GM18861 (cell line): ENCODE data around the gene KBTBD7.

ENCODE experiments used
- ATAC-seq: cut with Tn5 transposase; IDR thresholded peaks from one replicate; pipeline ENCODE4 v1.9.1; 2021; ENCODE audit not compliant: unreplicated experiment

Gene KBTBD7, protein sequence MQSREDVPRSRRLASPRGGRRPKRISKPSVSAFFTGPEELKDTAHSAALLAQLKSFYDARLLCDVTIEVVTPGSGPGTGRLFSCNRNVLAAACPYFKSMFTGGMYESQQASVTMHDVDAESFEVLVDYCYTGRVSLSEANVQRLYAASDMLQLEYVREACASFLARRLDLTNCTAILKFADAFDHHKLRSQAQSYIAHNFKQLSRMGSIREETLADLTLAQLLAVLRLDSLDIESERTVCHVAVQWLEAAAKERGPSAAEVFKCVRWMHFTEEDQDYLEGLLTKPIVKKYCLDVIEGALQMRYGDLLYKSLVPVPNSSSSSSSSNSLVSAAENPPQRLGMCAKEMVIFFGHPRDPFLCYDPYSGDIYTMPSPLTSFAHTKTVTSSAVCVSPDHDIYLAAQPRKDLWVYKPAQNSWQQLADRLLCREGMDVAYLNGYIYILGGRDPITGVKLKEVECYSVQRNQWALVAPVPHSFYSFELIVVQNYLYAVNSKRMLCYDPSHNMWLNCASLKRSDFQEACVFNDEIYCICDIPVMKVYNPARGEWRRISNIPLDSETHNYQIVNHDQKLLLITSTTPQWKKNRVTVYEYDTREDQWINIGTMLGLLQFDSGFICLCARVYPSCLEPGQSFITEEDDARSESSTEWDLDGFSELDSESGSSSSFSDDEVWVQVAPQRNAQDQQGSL

DNA sequence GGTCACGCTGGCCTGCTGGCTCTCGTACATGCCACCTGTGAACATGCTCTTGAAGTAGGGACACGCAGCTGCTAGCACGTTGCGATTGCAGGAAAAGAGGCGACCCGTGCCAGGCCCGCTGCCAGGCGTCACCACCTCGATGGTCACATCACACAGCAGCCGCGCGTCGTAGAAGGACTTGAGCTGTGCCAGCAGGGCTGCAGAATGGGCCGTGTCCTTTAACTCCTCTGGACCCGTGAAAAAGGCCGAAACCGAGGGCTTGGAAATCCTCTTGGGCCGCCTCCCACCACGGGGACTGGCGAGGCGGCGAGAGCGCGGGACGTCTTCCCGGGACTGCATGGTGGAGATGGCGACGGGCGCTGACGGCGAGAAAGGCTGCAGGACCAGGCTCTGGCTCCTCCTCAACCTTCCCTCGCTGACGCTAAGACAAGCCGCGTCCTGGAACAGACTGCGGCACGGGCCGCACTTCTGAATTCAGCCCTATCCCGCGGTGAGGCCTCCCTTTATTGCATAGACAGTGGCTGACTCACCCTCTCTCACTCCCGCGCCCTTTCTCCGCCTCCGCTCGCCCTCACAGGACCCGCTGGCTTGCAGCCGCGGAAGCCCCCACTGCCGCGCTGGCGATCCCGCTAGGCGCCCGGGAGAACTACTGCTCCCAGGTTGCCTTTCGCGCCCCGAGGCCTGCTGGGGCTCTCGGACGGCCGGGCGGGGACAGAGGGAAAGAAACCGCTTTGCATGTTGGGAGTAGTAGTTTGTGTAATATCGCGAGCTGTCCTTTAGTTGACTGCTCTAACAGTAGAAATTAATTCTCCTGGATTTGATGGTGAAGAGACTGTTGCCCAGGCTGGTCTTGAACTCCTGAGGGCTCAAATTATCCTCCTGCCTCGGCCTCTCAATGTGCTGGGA is at the start of gene KBTBD7:
Gene KBTBD7, minus strand, starts transcription at position 651 of the 906 bp plus-strand sequence. Its CDS starts 312 bp downstream, at position 339.
- peak; percentile 93 for ATAC-seq

DNA sequence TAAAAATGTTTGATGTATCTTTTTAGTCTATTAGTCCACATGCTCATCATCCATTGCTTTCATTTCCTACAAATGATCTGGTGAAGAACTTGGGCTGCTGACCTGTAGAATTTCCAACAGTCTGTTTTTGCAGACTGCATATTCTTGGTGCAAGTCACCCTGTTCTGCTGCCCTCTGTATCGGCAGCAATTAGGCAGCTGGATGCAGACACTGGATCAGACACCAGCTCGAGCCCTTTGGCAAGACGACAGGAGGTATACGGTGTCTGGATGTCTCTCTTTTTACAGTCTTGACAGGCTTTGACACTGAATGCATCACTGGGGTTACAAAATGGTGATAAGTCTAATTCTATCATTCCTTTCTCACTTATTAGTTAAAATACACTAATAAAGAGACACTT is 47.3 kb upstream of the KBTBD7 start:
- ATAC-seq = no peak

DNA sequence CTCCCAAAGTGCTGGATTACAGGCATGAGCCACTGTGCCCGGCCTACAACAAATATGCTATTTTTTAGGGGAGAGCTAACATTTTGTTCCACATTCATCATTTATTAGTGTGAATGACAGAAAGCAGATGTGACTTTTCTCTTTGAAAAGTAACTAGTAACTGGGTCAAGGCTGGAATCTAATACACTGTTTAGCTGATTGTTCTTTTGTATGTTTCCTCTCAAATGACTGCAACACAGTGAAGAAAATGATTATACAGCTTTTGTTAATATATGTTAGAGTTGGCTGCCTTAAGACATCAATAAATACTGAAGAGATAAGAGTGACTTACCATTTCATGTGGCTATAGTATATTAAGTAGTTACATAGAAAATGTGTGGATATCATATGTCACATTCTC is 42.0 kb upstream of the KBTBD7 start:
- ATAC-seq = no peak

DNA sequence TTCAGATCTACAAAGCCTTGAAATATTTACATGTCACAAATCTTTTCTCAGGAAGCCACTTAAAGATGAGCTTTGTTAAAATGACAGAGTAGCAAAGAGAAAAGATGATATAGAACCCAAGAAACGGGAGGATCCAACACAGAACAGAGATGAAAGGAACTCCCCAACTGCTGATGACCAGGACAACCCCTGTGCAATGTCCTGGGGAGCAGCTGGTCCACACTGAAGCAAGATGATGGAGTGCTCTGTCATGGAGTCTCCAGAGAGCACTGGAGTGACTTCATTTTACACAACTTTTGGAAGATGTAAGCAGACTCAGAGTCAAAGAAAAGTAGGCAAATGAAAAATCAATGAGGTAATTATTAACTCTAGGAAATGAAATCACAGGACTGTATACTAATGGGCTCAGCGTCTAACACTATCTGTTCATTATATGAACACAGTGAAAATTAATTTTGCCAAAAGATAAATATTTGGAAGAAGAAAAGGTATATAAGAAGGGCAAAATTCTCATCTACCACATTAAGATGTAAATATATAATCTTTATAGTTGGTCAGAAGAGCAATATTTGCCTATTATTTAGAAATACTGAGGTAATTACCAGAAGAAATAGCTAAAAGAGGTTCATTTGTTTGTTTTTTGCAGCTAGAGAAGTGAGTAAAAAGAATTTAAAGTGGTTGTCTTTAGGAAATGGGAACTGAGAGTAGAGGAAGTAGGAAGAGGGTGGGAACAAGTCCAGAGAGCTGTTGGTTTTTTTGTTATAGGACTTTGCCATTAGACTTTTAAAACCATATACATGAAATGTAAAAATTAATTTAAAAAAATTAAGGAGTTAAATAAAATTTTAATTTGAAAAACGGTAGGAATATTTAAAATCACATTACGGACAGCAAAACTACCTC is 38.5 kb upstream of the KBTBD7 start:
- ATAC-seq = no peak

DNA sequence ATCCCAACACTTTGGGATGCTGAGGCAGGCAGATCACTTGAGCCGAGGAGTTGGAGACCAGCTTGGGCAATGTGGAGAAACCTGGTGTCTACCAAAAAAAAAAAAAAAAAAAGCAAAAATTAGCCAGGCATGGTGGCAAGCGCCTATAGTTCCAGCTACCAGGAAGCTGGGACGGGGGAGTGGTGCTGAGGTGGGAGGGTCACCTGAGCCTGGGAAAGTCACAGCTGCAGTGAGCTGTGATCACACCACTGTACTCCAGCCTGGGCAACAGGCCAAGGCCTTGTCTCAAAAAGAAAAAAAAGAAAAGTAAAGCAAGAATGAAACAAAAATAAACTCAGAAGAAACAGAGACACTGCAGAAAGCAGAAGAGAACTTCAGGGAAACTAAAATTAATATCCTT is 37.4 kb upstream of the KBTBD7 start:
- no peak for ATAC-seq

DNA sequence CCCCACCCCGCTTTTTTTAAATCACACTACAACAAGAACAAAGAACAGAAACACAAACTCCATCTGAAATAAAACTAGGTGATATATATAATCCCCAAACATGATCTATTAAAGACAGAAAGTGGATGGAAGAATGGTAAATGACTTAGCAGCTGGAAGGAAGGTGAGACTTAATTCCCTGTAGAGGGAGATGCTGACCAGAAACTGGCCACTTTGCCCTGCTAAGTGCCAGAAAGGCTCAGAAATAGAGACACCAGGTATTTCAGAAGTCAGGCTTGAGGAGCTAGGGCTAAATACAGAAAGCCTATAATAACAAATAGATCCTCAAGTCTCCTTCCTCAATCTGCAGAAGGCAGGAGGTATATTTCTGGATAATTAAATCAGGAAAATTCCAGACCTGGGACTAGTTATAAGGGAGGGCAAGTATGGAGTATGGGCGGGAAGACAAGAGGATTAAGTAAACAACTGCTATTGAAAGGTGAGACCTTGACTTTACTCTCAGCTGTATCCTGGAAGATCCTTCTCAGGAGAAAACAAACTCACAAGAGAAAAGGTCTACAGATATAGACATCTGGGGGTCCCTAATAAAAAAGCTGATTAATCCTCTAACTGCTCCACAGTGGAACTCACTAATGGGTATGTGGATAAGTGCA is 36.8 kb upstream of the KBTBD7 start:
- ATAC-seq = no peak

DNA sequence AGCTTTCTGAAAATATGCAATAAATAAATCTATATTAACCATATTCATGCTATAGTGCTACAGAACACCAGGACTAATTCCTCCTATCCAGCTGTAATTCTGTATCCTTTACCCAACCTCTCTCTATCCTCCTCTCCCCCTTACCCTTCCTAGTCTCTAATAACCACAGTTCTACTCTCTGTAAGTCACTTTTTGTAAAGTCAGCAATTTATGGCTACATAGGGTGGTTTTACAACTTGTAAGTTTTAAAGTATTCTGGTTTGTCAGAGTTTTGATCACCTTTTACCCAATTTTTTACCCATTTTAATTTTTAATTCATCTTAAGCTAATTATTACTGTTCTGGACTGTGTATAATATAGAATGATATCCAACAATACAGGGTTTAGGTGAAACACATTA is 35.0 kb upstream of the KBTBD7 start:
- no peak for ATAC-seq

DNA sequence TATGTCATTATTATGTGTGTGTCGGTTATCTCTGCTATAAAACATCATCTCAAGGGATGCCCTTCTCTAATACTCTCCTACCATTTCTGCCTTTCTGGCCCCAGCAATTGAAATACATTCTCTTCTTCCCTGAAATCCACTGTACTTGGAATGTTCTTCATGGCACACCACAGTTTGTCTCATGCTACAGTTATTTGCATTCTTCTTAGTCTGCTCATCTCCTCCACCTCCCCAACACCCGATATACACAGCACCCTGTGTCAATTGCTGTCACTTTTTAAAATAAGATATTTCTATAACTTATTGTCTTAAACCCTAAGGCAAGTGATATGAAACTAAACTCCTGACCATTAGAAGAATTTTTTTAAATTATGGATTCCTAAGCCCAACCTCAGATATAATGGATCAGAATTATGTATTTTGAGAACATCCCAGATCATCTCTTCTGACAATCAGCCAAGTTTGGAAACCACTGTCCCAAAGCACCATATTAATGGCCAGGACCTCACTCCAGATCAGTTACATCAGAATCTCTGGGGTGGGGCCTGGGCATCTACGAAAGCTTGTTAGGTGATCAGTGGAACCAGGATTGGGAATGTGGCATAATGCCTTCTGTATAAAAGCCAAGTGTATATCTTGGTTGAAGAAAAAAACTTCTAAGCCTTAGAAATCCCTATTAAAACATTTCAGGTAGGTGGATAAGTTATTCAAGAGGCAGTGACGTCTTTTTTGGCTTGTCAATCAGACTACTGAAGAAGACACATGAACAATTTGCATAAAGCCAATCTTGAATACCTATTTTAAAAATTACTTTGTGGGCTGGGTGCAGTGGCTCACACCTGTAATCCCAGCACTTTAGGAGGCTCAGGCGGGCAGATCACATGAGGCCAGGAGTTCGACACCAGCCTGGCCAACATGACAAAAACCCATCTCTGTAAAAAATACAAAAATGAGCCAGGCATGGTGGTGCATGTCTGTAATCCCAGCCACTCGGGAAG is 30.0 kb upstream of the KBTBD7 start:
- no peak for ATAC-seq

DNA sequence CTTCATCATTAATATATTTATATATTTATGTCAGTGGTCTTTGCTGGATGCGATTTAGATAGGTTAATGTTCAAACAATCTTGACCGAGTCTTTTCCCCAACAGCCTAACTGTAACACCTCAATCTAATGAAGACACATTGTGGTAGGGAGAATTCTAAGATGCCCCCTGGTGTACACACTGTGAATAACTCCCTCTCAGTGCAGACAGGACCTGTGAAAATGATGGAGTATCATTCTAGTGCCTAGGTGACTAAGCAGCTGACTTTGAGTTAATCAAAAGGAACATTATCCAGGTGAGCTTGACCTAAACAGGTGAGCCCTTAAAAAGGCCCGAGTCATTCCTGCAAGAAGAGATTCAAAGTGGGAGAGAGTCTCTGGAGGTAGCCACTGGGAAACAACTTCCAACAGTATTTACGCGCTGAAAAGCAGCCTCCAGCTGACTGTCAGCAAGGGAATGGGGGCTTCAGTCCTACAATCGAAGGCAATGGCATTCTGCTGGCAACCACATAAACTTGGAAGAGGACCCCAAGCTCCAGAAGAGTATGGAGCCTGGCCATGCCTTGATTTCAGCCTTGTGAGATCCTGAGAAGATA is 28.0 kb upstream of the KBTBD7 start:
- ATAC-seq = peak; percentile 73

DNA sequence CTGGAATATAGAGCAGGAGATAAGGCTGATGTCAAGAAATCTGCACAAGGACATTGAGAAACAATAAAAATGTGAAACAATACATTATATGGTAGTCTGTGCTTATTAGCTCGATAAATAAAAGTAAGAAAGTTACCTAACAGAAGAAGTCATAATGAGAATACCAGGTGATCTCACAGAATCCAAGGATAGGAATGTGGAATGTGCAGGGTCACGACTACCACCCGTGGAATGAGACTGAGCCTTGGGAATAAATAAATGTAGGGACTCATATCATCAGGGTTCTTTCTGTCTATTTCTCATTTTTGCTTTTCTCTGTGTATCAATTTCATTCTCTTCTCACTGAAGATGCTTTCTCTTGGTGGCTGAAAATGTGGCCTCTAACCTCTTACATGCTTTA is 26.0 kb upstream of the KBTBD7 start:
- no peak for ATAC-seq

DNA sequence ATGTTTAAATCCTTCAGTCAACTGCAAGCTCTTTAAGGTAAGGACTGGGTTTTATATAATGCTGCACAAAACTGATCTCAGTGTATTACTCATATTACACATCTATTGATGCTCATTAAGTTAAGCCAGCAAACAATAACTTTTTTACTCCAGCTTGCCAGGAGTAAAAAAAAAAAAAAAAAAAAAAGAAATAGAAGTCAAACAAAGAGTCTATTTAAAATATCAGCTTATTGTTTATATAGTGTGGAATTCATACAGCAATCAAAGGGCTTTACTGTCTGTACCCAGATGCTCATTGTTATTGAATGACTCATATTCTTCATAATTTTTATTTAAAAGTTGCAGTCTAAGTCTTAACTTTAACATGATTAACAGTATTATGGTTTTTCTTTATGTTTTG is 21.8 kb upstream of the KBTBD7 start:
- no peak for ATAC-seq

DNA sequence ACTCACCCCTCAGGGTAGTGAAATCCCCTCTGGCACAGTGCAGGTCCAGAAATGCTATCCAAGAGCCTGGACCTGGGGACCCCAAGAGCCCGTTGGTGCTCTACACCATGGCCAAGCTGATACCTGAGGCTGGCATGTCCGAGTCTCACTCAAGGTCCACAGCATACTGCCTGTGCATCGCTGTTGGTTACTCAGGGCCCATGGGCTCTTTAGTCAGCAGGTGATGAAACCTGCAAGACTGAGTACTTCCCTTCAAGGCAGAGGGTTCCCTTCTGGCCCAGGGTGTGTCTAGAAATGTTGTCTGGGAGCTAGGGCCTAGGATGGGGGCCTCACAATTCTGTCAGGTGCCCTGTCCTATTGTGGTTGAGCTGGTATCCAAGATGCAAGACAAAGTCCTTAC is 19.6 kb upstream of the KBTBD7 start:
- no peak for ATAC-seq

DNA sequence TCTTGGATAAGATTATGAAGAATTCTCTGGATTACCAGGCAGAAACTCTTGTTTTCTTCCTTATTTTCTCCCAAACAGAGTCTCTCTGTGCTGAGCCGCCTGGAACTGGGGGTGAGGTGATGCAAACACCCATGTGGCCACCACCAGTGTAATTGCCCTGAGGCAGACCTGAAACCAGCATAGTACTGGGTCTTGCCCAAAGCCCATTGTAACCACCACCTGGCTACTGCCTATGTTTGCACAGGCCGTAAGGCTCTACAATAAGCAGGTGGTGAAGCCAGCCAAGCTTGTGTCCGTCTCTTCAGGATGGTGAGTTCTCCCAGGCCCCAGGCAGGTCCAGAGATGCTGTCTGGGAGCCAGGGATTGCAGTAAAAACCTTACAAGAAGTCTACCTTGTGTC is 18.9 kb upstream of the KBTBD7 start:
- ATAC-seq = no peak

DNA sequence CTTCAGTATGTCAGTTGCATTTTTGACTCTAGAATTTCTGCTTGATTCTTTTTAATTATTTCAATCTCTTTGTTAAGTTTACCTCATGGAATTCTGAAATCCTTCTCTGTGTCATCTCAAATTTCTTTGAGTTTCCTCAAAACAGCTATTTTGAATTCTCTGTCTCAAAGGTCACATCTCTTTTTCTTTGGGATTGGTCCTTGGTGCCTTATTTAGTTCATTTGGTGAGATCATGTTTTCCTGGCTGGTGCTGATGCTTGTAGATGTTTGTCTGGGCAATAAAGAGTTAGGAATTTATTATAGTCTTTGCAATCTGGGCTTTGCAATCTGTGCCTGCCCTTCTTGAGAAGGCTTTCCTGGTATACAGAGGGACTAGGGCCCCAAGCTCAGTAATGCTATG is 18.5 kb upstream of the KBTBD7 start:
- ATAC-seq = no peak

DNA sequence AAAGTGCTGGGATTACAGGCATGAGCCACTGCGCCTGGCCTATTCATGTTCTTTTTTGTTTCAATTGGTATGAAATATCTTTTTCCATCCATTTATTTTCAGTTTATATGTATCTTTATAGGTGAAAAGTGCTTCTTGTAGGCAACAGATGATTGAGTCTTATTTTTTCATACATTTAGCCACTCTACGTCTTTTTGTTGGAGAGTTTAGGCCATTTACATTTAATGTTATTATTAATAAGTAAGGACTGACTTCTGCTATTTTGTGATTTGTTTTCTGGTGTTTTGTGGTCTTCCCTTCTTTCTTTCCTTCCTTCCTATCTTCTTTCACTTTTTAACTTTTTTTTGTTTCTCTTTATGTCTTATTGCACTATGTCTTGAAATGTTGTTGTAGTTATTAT is 16.7 kb upstream of the KBTBD7 start:
- ATAC-seq = no peak

DNA sequence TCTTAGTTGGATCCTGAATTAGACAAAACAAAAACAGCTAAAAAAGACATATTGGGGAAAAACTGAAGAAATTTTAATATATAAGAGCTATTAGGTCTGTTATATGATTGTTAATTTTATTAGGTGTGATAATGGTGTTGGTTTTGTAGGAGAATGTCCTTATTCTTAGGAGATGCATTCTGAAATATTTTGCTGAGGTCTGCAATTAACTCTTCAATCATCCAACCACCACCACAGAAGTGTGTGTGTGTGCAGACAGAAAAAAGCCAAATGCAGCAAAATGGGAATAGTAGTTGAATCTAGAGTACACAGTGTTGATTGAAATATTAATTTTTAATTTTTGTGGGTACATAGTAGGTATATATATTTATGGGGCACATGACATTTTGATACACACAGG is 12.1 kb upstream of the KBTBD7 start:
- no peak for ATAC-seq

DNA sequence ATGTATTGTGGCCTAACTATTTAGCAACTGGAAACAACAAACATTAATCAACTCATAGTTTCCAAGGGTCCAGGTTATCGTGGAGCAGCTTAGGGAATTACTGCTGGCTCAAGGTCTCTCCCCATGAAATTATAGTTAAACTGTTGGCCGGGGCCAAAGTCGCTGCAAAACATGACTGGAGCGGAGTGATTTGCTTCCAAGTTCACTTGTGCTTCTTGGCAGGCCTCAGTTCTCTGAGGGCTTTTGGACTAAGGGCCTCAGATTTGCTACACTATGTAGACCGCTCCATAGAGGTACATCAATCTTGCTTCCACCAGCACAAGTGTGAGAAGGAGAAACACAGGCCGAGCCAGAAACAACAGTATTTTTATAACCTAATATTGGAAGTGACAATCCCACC is 9.4 kb upstream of the KBTBD7 start:
- no peak for ATAC-seq

DNA sequence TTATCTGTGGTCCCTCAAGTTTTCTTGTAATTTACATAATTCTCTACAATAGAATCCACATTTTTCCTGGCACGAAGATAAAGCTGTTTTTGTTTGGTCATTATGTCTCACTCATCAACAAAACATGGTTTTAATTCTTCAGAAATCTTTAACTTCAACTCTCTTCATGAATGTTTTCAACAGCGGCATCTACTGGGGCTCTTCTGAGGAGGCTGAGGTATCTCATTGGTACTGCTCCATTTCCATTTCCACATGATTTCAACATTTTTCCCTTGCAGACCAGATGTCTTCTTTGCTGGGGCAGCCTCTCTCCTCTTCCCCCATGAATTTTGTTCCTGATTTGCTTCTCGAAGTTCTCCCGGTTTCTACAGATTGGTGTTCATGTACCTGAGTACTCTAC is 5.8 kb upstream of the KBTBD7 start:
- no peak for ATAC-seq
